HCT116 (cell line): ENCODE data around the gene CCL24.

Experiments
- CTCF ChIP-seq, 3 experiments: fragments of 200-600 bp in 1 of 3; sonication (generic) in 1 of 3; IDR thresholded peaks in 2 of 3; conservative IDR thresholded peaks in 1 of 3; 2 replicates each; pipeline ENCODE4 v1.5.1; 2012 to 2017; ENCODE audit warnings: low read depth in 2 of 3, low read length in 2 of 3, antibody characterized with exemption in 1 of 3, borderline replicate concordance in 1 of 3, control low read depth in 1 of 3, mild to moderate bottlenecking in 1 of 3, mixed read lengths in 1 of 3, mixed run types in 1 of 3, moderate library complexity in 1 of 3; ENCODE audit not compliant: insufficient read depth in 1 of 3
- MAX ChIP-seq: IDR thresholded peaks from 2 replicates; pipeline ENCODE4 v1.6.1; 2012
- POLR2A ChIP-seq: IDR thresholded peaks from 2 replicates; pipeline ENCODE4 v1.7.0; 2011; ENCODE audit warnings: borderline replicate concordance; ENCODE audit not compliant: insufficient read depth, insufficient read length; ENCODE audit errors: extremely low read depth

- TF ChIP-seq MAX (no peak), CTCF (IDR thresholded peaks at IDR 0.05 in 2 of 3, conservative IDR thresholded peaks at IDR 0.05 in 1 of 3; ENCODE audit: borderline replicate concordance in 1 of 3, insufficient read depth in 1 of 3, low read depth in 2 of 3, low read length in 2 of 3) (no peak), POLR2A (no peak)
Observed at GRCh38 chr7:75771224-75771623, 42.4 kb downstream of the CCL24 start.
